K562 (cell line): ENCODE measurements around the gene PTCH1. TPM values are rescaled to one million over a fixed set of nuclear protein-coding genes. Genes with fewer than 3 reads are reported as not detected.

Source experiments
- EWSR1 ChIP-seq: fragments of 450-650 bp; IDR thresholded peaks from 2 replicates; pipeline ENCODE4 v1.6.1; 2018; ENCODE audit warnings: borderline replicate concordance, mild to moderate bottlenecking, low read depth, moderate library complexity; ENCODE audit not compliant: partially characterized antibody
- FOXP1 ChIP-seq: sonication (generic); formaldehyde crosslinking; IDR thresholded peaks from 2 replicates; pipeline ENCODE4 v1.8.0; 2022; ENCODE audit warnings: mild to moderate bottlenecking, missing genetic modification reagents
- MCM5 ChIP-seq: fragments of 450-650 bp; IDR thresholded peaks from 2 replicates; pipeline ENCODE4 v1.6.1; 2016; ENCODE audit warnings: low read depth
- NFRKB ChIP-seq: fragments of 450-650 bp; IDR thresholded peaks from 2 replicates; pipeline ENCODE4 v1.6.1; 2016; ENCODE audit warnings: low read depth
- NRF1 ChIP-seq, 2 experiments: fragments of 450-650 bp; IDR thresholded peaks in 1 of 2; conservative IDR thresholded peaks in 1 of 2; 2 replicates each; pipeline ENCODE4 v1.6.1; 2014; ENCODE audit warnings: mild to moderate bottlenecking in 2 of 2
- PRMT5 ChIP-seq: sonication (generic); formaldehyde crosslinking; IDR thresholded peaks from 2 replicates; pipeline ENCODE4 v1.5.0; 2020; ENCODE audit warnings: missing genetic modification reagents
- SAFB ChIP-seq: fragments of 200-400 bp; formaldehyde crosslinking; IDR thresholded peaks from 2 replicates; pipeline ENCODE4 v1.6.1; 2017; ENCODE audit warnings: low read depth, low read length, borderline replicate concordance
- SETDB1 ChIP-seq: IDR thresholded peaks from one replicate; pipeline ENCODE4 v1.6.1; 2012; ENCODE audit warnings: low read length, control low read depth, inconsistent platforms
- TBL1XR1 ChIP-seq, 2 experiments: IDR thresholded peaks; 2 replicates each; pipeline ENCODE4 v1.6.1; 2012; ENCODE audit warnings: improper control_type of control experiment in 2 of 2, low read length in 2 of 2, mild to moderate bottlenecking in 1 of 2
- ZNF174 ChIP-seq: fragments of 250-450 bp; sonication (Bioruptor Pico); IDR thresholded peaks from 2 replicates; pipeline ENCODE4 v1.4.0; 2020; ENCODE audit warnings: mild to moderate bottlenecking
- polyA plus RNA-seq, 8 experiments: library from polyadenylated mRNA; depleted of rRNA in 4 of 8; stranded (reverse) in 5 of 8; unstranded in 3 of 8; fragments of >200 nt; fragmentation: Nextera tagmentation in 2 of 8; fragmentation: Illumina TruSeq in 1 of 8; extraction: Ambion mirVana in 2 of 8; extraction: Trizol in 1 of 8; gene quantifications; 2 replicates each; pipeline versions ENCODE4 v1.2.1 to v1.2.3, GENCODE V29; 2011 to 2014; ENCODE audit warnings: inconsistent platforms in 1 of 8, missing spikeins in 1 of 8
- total RNA-seq, 7 experiments: library from RNA; depleted of rRNA in 6 of 7; stranded (reverse); fragments of >200 nt in 6 of 7; fragmentation: Illumina TruSeq in 2 of 7; extraction: Trizol in 2 of 7; gene quantifications; 2 replicates each; pipeline versions ENCODE4 v1.2.1 to v1.2.3, GENCODE V29; 2011 to 2021; ENCODE audit warnings: low replicate concordance in 1 of 7
- TF ChIP-seq, protein P1 (sequence below): fragments of 450-650 bp; IDR thresholded peaks from 2 replicates; pipeline ENCODE4 v1.6.1; 2016; ENCODE audit warnings: mild to moderate bottlenecking, moderate library complexity
- TF ChIP-seq, protein P2 (sequence below), 2 experiments: fragments of 450-650 bp; IDR thresholded peaks; 2 replicates each; pipeline ENCODE4 v1.6.1; 2018; ENCODE audit warnings: mild to moderate bottlenecking in 2 of 2, low read depth in 1 of 2; ENCODE audit not compliant: partially characterized antibody in 2 of 2

The PTCH1 gene
- total and polyA plus RNA-seq, 9 of the 15 experiments (the other 6 are each of a cell fraction or from before 2014, with no cell fraction given): 0.70 to 9.9 (median 3.8) TPM

- TF ChIP-seq, protein P1, sequence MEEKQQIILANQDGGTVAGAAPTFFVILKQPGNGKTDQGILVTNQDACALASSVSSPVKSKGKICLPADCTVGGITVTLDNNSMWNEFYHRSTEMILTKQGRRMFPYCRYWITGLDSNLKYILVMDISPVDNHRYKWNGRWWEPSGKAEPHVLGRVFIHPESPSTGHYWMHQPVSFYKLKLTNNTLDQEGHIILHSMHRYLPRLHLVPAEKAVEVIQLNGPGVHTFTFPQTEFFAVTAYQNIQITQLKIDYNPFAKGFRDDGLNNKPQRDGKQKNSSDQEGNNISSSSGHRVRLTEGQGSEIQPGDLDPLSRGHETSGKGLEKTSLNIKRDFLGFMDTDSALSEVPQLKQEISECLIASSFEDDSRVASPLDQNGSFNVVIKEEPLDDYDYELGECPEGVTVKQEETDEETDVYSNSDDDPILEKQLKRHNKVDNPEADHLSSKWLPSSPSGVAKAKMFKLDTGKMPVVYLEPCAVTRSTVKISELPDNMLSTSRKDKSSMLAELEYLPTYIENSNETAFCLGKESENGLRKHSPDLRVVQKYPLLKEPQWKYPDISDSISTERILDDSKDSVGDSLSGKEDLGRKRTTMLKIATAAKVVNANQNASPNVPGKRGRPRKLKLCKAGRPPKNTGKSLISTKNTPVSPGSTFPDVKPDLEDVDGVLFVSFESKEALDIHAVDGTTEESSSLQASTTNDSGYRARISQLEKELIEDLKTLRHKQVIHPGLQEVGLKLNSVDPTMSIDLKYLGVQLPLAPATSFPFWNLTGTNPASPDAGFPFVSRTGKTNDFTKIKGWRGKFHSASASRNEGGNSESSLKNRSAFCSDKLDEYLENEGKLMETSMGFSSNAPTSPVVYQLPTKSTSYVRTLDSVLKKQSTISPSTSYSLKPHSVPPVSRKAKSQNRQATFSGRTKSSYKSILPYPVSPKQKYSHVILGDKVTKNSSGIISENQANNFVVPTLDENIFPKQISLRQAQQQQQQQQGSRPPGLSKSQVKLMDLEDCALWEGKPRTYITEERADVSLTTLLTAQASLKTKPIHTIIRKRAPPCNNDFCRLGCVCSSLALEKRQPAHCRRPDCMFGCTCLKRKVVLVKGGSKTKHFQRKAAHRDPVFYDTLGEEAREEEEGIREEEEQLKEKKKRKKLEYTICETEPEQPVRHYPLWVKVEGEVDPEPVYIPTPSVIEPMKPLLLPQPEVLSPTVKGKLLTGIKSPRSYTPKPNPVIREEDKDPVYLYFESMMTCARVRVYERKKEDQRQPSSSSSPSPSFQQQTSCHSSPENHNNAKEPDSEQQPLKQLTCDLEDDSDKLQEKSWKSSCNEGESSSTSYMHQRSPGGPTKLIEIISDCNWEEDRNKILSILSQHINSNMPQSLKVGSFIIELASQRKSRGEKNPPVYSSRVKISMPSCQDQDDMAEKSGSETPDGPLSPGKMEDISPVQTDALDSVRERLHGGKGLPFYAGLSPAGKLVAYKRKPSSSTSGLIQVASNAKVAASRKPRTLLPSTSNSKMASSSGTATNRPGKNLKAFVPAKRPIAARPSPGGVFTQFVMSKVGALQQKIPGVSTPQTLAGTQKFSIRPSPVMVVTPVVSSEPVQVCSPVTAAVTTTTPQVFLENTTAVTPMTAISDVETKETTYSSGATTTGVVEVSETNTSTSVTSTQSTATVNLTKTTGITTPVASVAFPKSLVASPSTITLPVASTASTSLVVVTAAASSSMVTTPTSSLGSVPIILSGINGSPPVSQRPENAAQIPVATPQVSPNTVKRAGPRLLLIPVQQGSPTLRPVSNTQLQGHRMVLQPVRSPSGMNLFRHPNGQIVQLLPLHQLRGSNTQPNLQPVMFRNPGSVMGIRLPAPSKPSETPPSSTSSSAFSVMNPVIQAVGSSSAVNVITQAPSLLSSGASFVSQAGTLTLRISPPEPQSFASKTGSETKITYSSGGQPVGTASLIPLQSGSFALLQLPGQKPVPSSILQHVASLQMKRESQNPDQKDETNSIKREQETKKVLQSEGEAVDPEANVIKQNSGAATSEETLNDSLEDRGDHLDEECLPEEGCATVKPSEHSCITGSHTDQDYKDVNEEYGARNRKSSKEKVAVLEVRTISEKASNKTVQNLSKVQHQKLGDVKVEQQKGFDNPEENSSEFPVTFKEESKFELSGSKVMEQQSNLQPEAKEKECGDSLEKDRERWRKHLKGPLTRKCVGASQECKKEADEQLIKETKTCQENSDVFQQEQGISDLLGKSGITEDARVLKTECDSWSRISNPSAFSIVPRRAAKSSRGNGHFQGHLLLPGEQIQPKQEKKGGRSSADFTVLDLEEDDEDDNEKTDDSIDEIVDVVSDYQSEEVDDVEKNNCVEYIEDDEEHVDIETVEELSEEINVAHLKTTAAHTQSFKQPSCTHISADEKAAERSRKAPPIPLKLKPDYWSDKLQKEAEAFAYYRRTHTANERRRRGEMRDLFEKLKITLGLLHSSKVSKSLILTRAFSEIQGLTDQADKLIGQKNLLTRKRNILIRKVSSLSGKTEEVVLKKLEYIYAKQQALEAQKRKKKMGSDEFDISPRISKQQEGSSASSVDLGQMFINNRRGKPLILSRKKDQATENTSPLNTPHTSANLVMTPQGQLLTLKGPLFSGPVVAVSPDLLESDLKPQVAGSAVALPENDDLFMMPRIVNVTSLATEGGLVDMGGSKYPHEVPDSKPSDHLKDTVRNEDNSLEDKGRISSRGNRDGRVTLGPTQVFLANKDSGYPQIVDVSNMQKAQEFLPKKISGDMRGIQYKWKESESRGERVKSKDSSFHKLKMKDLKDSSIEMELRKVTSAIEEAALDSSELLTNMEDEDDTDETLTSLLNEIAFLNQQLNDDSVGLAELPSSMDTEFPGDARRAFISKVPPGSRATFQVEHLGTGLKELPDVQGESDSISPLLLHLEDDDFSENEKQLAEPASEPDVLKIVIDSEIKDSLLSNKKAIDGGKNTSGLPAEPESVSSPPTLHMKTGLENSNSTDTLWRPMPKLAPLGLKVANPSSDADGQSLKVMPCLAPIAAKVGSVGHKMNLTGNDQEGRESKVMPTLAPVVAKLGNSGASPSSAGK: peak; percentile 42
- TF ChIP-seq FOXP1 (CRISPR knock-in tag) (no peak), SAFB (peak; percentile 82), EWSR1 (no peak), NRF1 (conservative IDR thresholded peaks at IDR 0.05 in 1 of 2, IDR thresholded peaks at IDR 0.05 in 1 of 2) (peak; percentile 36 to 42; a peak in 3 of 4 replicates), NFRKB (peak; percentile 17; the same call in 1 of the 2 replicates), MCM5 (no peak), ZNF174 (CRISPR knock-in tag) (no peak), SETDB1 (no peak), TBL1XR1 (IDR thresholded peaks at IDR 0.05; ENCODE audit: low read length in 2 of 2) (no peak), PRMT5 (no peak)
- TF ChIP-seq, protein P2, sequence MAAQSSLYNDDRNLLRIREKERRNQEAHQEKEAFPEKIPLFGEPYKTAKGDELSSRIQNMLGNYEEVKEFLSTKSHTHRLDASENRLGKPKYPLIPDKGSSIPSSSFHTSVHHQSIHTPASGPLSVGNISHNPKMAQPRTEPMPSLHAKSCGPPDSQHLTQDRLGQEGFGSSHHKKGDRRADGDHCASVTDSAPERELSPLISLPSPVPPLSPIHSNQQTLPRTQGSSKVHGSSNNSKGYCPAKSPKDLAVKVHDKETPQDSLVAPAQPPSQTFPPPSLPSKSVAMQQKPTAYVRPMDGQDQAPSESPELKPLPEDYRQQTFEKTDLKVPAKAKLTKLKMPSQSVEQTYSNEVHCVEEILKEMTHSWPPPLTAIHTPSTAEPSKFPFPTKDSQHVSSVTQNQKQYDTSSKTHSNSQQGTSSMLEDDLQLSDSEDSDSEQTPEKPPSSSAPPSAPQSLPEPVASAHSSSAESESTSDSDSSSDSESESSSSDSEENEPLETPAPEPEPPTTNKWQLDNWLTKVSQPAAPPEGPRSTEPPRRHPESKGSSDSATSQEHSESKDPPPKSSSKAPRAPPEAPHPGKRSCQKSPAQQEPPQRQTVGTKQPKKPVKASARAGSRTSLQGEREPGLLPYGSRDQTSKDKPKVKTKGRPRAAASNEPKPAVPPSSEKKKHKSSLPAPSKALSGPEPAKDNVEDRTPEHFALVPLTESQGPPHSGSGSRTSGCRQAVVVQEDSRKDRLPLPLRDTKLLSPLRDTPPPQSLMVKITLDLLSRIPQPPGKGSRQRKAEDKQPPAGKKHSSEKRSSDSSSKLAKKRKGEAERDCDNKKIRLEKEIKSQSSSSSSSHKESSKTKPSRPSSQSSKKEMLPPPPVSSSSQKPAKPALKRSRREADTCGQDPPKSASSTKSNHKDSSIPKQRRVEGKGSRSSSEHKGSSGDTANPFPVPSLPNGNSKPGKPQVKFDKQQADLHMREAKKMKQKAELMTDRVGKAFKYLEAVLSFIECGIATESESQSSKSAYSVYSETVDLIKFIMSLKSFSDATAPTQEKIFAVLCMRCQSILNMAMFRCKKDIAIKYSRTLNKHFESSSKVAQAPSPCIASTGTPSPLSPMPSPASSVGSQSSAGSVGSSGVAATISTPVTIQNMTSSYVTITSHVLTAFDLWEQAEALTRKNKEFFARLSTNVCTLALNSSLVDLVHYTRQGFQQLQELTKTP (IDR thresholded peaks at IDR 0.05; ENCODE audit: low read depth in 1 of 2, partially characterized antibody in 2 of 2): peak in 1 of 2 experiments; percentile 33
Observed at GRCh38 chr9:95506678-95507463, 9.9 kb downstream of the PTCH1 start (continued).
